ENCODE results near the gene DCST2.

Gene DCST2

GRCh38 chr1:155073377-155074242, 40.0 kb upstream of the DCST2 start:
- Mint-ChIP-seq H3K4me1 (peaks cover 39 to 48% of the 10 kb centered on the region in 2 donors), H3K27ac (peak overlapping the region; percentile 42), H3K4me3 (no peak overlapping the region), H3K27me3 (no peaks in the 10 kb centered on the region), H3K9me3 (no peaks in the 10 kb centered on the region), H3K36me3 (peaks cover 4 to 8% of the 10 kb centered on the region in 2 donors)
- ATAC-seq (replicated peaks) (no peak), DNase-seq (no peak)

DNA sequence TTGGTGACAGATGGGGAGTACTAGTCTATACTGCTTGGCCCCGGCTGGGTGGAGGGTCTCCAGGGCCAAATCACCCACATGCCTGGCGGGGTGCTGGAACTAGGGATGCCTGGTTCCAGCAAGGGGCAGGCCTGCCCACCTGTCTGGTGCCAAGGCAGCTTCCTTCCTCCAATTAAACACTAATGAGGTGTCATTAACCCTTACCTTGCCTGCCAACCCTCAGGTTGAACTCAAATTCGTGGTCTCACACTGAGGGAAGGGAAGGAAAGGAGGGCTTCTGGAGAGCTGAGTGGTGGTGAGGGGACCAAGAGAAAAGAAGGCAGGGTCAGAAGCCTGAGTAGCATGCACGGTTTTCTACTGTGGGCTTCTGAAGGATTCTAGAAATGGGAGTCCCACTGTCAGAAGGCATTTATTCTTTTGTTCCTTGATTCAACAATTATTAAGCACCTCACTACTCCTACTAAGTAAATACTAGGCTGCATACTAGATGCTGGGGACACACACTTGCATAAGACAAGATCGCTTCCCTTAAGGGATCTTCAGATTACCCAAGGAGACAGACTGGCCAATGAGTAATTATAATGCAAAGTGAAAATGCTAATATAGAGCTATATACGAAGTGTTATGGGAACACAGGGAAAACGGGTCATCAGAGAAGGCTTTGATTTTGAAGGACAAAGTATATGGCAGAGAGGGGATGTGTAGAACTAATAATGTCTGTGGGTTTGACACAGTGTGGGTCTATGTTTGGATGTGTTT, 39.1 kb upstream of the DCST2 start:
- H3K27me3 Mint-ChIP-seq: no peaks in the 10 kb centered on the region
- no peaks in the 10 kb centered on the region for H3K9me3 Mint-ChIP-seq
- H3K27ac Mint-ChIP-seq: no peak overlapping the region
- ATAC-seq (replicated peaks) (no peak), DNase-seq (no peak)
- H3K4me1 Mint-ChIP-seq: peaks cover 34 to 39% of the 10 kb centered on the region in 2 donors
- peaks cover 7 to 12% of the 10 kb centered on the region in 2 donors for H3K36me3 Mint-ChIP-seq
- H3K4me3 Mint-ChIP-seq: no peak overlapping the region

- ATAC-seq (replicated peaks) (no peak), DNase-seq (no peak)
- no peaks in the 10 kb centered on the region for H3K9me3 Mint-ChIP-seq
- no peaks in the 10 kb centered on the region for H3K27me3 Mint-ChIP-seq
- peak overlapping the region; percentile 29 to 77 for H3K4me3 Mint-ChIP-seq
- H3K36me3 Mint-ChIP-seq: peaks cover 13 to 21% of the 10 kb centered on the region in 2 donors
- peaks cover 36 to 46% of the 10 kb centered on the region in 2 donors for H3K4me1 Mint-ChIP-seq
- H3K27ac Mint-ChIP-seq: peak overlapping the region; percentile 1
Observed at GRCh38 chr1:155071701-155072100, 38.1 kb upstream of the DCST2 start.

GRCh38 chr1:155070721-155071569, 37.4 kb upstream of the DCST2 start:
- no peak overlapping the region for H3K27ac Mint-ChIP-seq

DNA sequence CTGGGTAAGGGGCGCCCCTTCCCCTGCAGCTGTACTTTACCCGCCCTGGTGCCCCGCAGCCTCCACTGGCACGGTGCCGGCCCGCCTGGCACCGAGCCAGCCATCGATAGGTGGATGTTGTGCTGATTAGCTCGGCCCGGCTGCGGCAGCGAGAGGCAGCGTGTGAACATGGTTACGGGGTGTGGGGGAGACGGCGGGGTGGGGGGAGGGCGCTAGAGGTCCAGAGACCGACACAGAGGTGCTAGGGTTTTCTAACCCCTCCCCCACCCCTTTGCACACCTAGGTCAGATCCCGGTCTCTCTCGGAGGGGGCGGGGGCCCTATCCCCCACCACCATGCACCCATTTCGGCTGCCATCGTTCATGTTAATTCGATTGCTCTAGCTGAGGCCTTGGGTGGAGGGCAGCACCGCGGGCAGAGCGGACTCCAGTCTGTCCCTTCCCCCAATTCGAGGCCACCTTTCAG, 36.6 kb upstream of the DCST2 start:
- Mint-ChIP-seq H3K27ac (peak overlapping the region; percentile 14), H3K4me3 (peak overlapping the region; percentile 29 to 77), H3K36me3 (peaks cover 17 to 28% of the 10 kb centered on the region in 2 donors), H3K27me3 (no peaks in the 10 kb centered on the region), H3K9me3 (no peaks in the 10 kb centered on the region), H3K4me1 (peaks cover 42 to 54% of the 10 kb centered on the region in 2 donors)
- no peak for DNase-seq
- ATAC-seq (replicated peaks): no peak

More at GRCh38 chr1:155070721-155071569, 37.4 kb upstream of the DCST2 start:
- Mint-ChIP-seq H3K9me3 (no peaks in the 10 kb centered on the region), H3K36me3 (peaks cover 17 to 27% of the 10 kb centered on the region in 2 donors), H3K4me3 (peak overlapping the region; percentile 29 to 77), H3K27me3 (no peaks in the 10 kb centered on the region), H3K4me1 (peaks cover 42 to 53% of the 10 kb centered on the region in 2 donors)
- ATAC-seq (replicated peaks) (peak; percentile 92 to 96), DNase-seq (peak; percentile 71)

GRCh38 chr1:155069551-155070157, 36.1 kb upstream of the DCST2 start:
- H3K4me3 Mint-ChIP-seq: no peak overlapping the region
- no peaks in the 10 kb centered on the region for H3K9me3 Mint-ChIP-seq
- no peak overlapping the region for H3K27ac Mint-ChIP-seq
- H3K4me1 Mint-ChIP-seq: peaks cover 43 to 57% of the 10 kb centered on the region in 2 donors
- ATAC-seq (replicated peaks) (no peak), DNase-seq (no peak)
- H3K36me3 Mint-ChIP-seq: peaks cover 17 to 28% of the 10 kb centered on the region in 2 donors
- no peaks in the 10 kb centered on the region for H3K27me3 Mint-ChIP-seq

- no peak overlapping the region for H3K27ac Mint-ChIP-seq
- ATAC-seq (replicated peaks) (no peak), DNase-seq (no peak)
- H3K4me1 Mint-ChIP-seq: peaks cover 44 to 58% of the 10 kb centered on the region in 2 donors
- no peak overlapping the region for H3K4me3 Mint-ChIP-seq
- no peaks in the 10 kb centered on the region for H3K27me3 Mint-ChIP-seq
- peaks cover 17 to 28% of the 10 kb centered on the region in 2 donors for H3K36me3 Mint-ChIP-seq
- H3K9me3 Mint-ChIP-seq: no peaks in the 10 kb centered on the region
Observed at GRCh38 chr1:155068599-155068998, 35.0 kb upstream of the DCST2 start.

DNA sequence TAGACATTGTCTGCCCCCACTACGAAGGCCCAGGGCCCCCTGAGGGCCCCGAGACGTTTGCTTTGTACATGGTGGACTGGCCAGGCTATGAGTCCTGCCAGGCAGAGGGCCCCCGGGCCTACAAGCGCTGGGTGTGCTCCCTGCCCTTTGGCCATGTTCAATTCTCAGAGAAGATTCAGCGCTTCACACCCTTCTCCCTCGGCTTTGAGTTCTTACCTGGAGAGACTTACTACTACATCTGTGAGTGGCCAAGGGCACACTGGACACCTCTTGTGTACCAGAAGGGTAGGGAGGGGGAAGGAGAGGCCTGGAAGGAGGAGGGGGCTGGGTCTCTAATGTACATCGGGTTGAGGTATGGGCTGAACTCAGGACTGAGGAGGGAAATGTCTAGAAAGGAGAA, 33.2 kb upstream of the DCST2 start:
- no peaks in the 10 kb centered on the region for H3K27me3 Mint-ChIP-seq
- H3K9me3 Mint-ChIP-seq: no peaks in the 10 kb centered on the region
- H3K36me3 Mint-ChIP-seq: peaks cover 17 to 28% of the 10 kb centered on the region in 2 donors
- peaks cover 41 to 64% of the 10 kb centered on the region in 2 donors for H3K4me1 Mint-ChIP-seq
- peak overlapping the region; percentile 25 for H3K27ac Mint-ChIP-seq
- DNase-seq: no peak
- H3K4me3 Mint-ChIP-seq: no peak overlapping the region
- ATAC-seq (replicated peaks): no peak

- Mint-ChIP-seq H3K27ac (no peak overlapping the region), H3K9me3 (no peaks in the 10 kb centered on the region), H3K36me3 (peaks cover 22 to 34% of the 10 kb centered on the region in 2 donors), H3K4me1 (peaks cover 37 to 53% of the 10 kb centered on the region in 2 donors), H3K27me3 (peaks cover 0 to 4% of the 10 kb centered on the region in 2 donors), H3K4me3 (peak overlapping the region; percentile 82 to 85)
- ATAC-seq (replicated peaks) (no peak), DNase-seq (no peak)
Observed at GRCh38 chr1:155064832-155065429, 31.4 kb upstream of the DCST2 start.

GRCh38 chr1:155064111-155064831, 30.7 kb upstream of the DCST2 start:
- Mint-ChIP-seq H3K4me1 (peaks cover 34 to 52% of the 10 kb centered on the region in 2 donors), H3K4me3 (peak overlapping the region; percentile 82 to 85), H3K27ac (peak overlapping the region; percentile 65), H3K9me3 (no peaks in the 10 kb centered on the region), H3K27me3 (peaks cover 0 to 4% of the 10 kb centered on the region in 2 donors), H3K36me3 (peaks cover 20 to 34% of the 10 kb centered on the region in 2 donors)
- DNase-seq: no peak
- ATAC-seq (replicated peaks): peak; percentile 6 to 18

GRCh38 chr1:155063550-155064110, 30.0 kb upstream of the DCST2 start, which contains the start of gene EFNA4:
Gene EFNA4 (plus strand): TSS chr1:155063740. CDS start chr1:155063824, 84 bp downstream.
- Mint-ChIP-seq H3K9me3 (no peaks in the 10 kb centered on the region), H3K36me3 (peaks cover 18 to 30% of the 10 kb centered on the region in 2 donors)
- peak; percentile 88 for ATAC-seq (replicated peaks)

GRCh38 chr1:155062702-155063411, 29.3 kb upstream of the DCST2 start:
- Mint-ChIP-seq H3K9me3 (no peaks in the 10 kb centered on the region), H3K4me1 (peaks cover 31 to 52% of the 10 kb centered on the region in 2 donors), H3K4me3 (peak overlapping the region; percentile 85 to 88), H3K27me3 (peaks cover 0 to 4% of the 10 kb centered on the region in 2 donors), H3K27ac (no peak overlapping the region), H3K36me3 (peaks cover 24 to 34% of the 10 kb centered on the region in 2 donors)
- peak; percentile 47 to 54 for ATAC-seq (replicated peaks)
- peak; percentile 68 for DNase-seq

More at GRCh38 chr1:155063550-155064110, 30.0 kb upstream of the DCST2 start, which contains the start of gene EFNA4:
- Mint-ChIP-seq H3K4me3 (peak within 1 kb of the TSS; percentile 85 to 88), H3K4me1 (peaks cover 31 to 52% of the 10 kb centered on the region in 2 donors), H3K27me3 (peaks cover 0 to 4% of the 10 kb centered on the region in 2 donors), H3K27ac (peak within 1 kb of the TSS; percentile 70)
- peak; percentile 75 for DNase-seq
